PC-9 (cell line): ENCODE measurements around the gene VCL. TPM values are rescaled to one million over a fixed set of nuclear protein-coding genes. Genes with fewer than 3 reads are reported as not detected.

ENCODE experiments used
- BruUV-seq: library from RNA; stranded (reverse); fragments of 400-500 nt; replicated peaks from 2 replicates; lab custom pipeline; 2021; lab: Mats Ljungman, UMichigan
- CTCF ChIA-PET: fragments of 300-600 bp; sonication (Branson Sonifier 250); formaldehyde crosslinking; loops from one replicate; lab custom pipeline; 2022; ENCODE audit warnings: antibody characterized with exemption; lab: Charles Lee
- POLR2A ChIA-PET: fragments of 300-600 bp; sonication (Branson Sonifier 250); formaldehyde crosslinking; loops from one replicate; lab custom pipeline; 2022; ENCODE audit warnings: antibody characterized with exemption; ENCODE audit not compliant: unreplicated experiment; lab: Charles Lee
- DNase-seq, 2 experiments: peaks; one replicate each; pipeline versions ENCODE4 v3.0.0 to v3.0.0-alpha.2; 2015 to 2022; ENCODE audit warnings: mixed read lengths in 1 of 2
- H2AFZ ChIP-seq: fragments of 200-600 bp; sonication (generic); 2 replicates; pipeline ENCODE4 v1.8.1; 2017; ENCODE audit warnings: antibody characterized with exemption
- H3F3A ChIP-seq: fragments of 200-600 bp; sonication (generic); 2 replicates; pipeline ENCODE4 v1.8.1; 2017; ENCODE audit warnings: antibody characterized with exemption, mild to moderate bottlenecking, low read depth; ENCODE audit not compliant: insufficient read depth
- H3K27ac ChIP-seq: fragments of 200-600 bp; sonication (generic); 2 replicates; pipeline ENCODE4 v1.6.1; 2016; ENCODE audit warnings: mixed run types
- H3K27me3 ChIP-seq: fragments of 200-600 bp; sonication (generic); 2 replicates; pipeline ENCODE4 v1.6.1; 2016; ENCODE audit warnings: low read depth, mixed run types; ENCODE audit not compliant: insufficient read depth
- H3K36me3 ChIP-seq: fragments of 200-600 bp; sonication (generic); 2 replicates; pipeline ENCODE4 v1.6.1; 2016; ENCODE audit warnings: low read depth, mixed run types
- H3K4me1 ChIP-seq: fragments of 200-600 bp; sonication (generic); replicated peaks from 2 replicates; pipeline ENCODE4 v1.6.1; 2016; ENCODE audit warnings: mixed run types; ENCODE audit not compliant: insufficient read depth
- H3K4me2 ChIP-seq: fragments of 200-600 bp; sonication (generic); 2 replicates; pipeline ENCODE4 v1.6.1; 2017; ENCODE audit warnings: mixed run types
- H3K4me3 ChIP-seq: fragments of 200-600 bp; sonication (generic); 2 replicates; pipeline ENCODE4 v1.6.1; 2016; ENCODE audit warnings: mixed run types
- H3K79me2 ChIP-seq: fragments of 200-600 bp; sonication (generic); 2 replicates; pipeline ENCODE4 v1.6.1; 2017; ENCODE audit warnings: low read depth, mixed run types
- H3K9me2 ChIP-seq: fragments of 200-600 bp; sonication (generic); 2 replicates; pipeline ENCODE4 v1.8.1; 2017; ENCODE audit warnings: mild to moderate bottlenecking; ENCODE audit not compliant: insufficient read depth
- H3K9me3 ChIP-seq: fragments of 200-600 bp; sonication (generic); 2 replicates; pipeline ENCODE4 v1.8.1; 2016; ENCODE audit warnings: low read depth; ENCODE audit not compliant: insufficient read depth
- H4K20me1 ChIP-seq: fragments of 200-600 bp; sonication (generic); 2 replicates; pipeline ENCODE4 v1.8.1; 2017; ENCODE audit not compliant: insufficient read depth
- EZH2 ChIP-seq: fragments of 200-600 bp; sonication (generic); IDR thresholded peaks from 2 replicates; pipeline ENCODE4 v1.8.0; 2017; ENCODE audit warnings: antibody characterized with exemption, low read depth
- intact Hi-C: fragments of 100-400 bp; cut with micrococcal nuclease; formaldehyde crosslinking; loops from one replicate; pipeline ENCODE4 v1.10.0; 2022; ENCODE audit not compliant: unreplicated experiment
- total RNA-seq: library from RNA; stranded (reverse); gene quantifications from 2 replicates; pipeline ENCODE4 v1.2.3, GENCODE V29; 2021
- TF ChIP-seq, protein P1 (sequence below): fragments of 200-600 bp; sonication (generic); conservative IDR thresholded peaks from 2 replicates; pipeline ENCODE4 v1.6.1; 2017; ENCODE audit warnings: mixed run types, antibody characterized with exemption, mild to moderate bottlenecking, moderate library complexity

The VCL gene
- total RNA-seq, 1 experiment from 2014 or later, result 208 TPM

DNA sequence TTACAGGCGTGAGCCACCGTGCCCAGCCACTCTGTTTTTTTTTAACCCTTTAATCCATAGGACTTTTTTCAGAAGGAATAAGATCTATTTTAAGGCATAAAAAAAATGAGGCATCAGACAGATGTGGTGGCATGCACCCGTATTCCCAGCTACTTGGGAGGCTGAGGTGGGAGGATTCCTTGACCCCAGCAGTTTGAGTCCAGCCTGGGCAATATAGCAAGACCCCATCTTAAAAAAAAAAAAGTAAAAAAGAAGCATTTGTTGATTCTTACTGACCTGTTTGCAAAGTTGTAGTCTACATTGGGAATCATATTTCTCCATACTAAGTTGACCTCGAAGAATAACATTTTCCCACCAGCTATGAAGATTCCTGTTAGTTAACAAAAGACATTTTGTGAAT lies 38.6 kb downstream of the VCL start:
- Histone ChIP-seq H3K36me3 (0 out of 2 replicates have a peak, but pooled peaks cover 12% of the 10 kb centered on the region), H3K9me3 (no peaks in the 10 kb centered on the region), H3K4me3 (no peak overlapping the region), H3K4me2 (no peak overlapping the region), H3K79me2 (peaks cover 74% of the 10 kb centered on the region), H3K9me2 (no peaks in the 10 kb centered on the region), H3K27ac (no peak overlapping the region), H4K20me1 (peaks cover 11% of the 10 kb centered on the region; the same call in 1 of the 2 replicates), H3K4me1 (no peaks in the 10 kb centered on the region), H3K27me3 (no peaks in the 10 kb centered on the region), H2AFZ (no peak overlapping the region), H3F3A (peaks cover 65% of the 10 kb centered on the region)
- ChIA-PET POLR2A (no interaction called here), CTCF (no interaction called here)
- TF ChIP-seq, protein P1, sequence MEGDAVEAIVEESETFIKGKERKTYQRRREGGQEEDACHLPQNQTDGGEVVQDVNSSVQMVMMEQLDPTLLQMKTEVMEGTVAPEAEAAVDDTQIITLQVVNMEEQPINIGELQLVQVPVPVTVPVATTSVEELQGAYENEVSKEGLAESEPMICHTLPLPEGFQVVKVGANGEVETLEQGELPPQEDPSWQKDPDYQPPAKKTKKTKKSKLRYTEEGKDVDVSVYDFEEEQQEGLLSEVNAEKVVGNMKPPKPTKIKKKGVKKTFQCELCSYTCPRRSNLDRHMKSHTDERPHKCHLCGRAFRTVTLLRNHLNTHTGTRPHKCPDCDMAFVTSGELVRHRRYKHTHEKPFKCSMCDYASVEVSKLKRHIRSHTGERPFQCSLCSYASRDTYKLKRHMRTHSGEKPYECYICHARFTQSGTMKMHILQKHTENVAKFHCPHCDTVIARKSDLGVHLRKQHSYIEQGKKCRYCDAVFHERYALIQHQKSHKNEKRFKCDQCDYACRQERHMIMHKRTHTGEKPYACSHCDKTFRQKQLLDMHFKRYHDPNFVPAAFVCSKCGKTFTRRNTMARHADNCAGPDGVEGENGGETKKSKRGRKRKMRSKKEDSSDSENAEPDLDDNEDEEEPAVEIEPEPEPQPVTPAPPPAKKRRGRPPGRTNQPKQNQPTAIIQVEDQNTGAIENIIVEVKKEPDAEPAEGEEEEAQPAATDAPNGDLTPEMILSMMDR, result no peak
- no peak for TF ChIP-seq EZH2
- intact Hi-C loops, result no loop called here
- DNase-seq, result no peak
- no TSS peak for BruUV-seq

- ChIA-PET POLR2A (no interaction called here), CTCF (interaction anchor here (0.6 kb wide), 2 partner anchors 12 kb away, joined by 3 to 7 read pairs; no protein-coding TSS in a partner anchor)
- H3K79me2 ChIP-seq, result peaks cover 72% of the 10 kb centered on the region
- TF ChIP-seq EZH2, result no peak
- TF ChIP-seq, protein P1, result no peak
- BruUV-seq, result no TSS peak
- DNase-seq, result no peak
- no peaks in the 10 kb centered on the region for H3K9me2 ChIP-seq
- no peak overlapping the region for H2AFZ ChIP-seq
- H3K27ac ChIP-seq, result no peak overlapping the region
- H3F3A ChIP-seq, result peaks cover 55% of the 10 kb centered on the region
- H3K4me2 ChIP-seq, result no peak overlapping the region
- peaks cover 27% of the 10 kb centered on the region for H3K36me3 ChIP-seq
- no peak overlapping the region for H3K4me3 ChIP-seq
- no peaks in the 10 kb centered on the region for H3K27me3 ChIP-seq
- no peaks in the 10 kb centered on the region for H3K9me3 ChIP-seq
- intact Hi-C loops, result no loop called here
- H3K4me1 ChIP-seq, result no peaks in the 10 kb centered on the region
- no peaks in the 10 kb centered on the region for H4K20me1 ChIP-seq
Measured at GRCh38 chr10:74039561-74040145, 41.7 kb downstream of the VCL start.

DNA sequence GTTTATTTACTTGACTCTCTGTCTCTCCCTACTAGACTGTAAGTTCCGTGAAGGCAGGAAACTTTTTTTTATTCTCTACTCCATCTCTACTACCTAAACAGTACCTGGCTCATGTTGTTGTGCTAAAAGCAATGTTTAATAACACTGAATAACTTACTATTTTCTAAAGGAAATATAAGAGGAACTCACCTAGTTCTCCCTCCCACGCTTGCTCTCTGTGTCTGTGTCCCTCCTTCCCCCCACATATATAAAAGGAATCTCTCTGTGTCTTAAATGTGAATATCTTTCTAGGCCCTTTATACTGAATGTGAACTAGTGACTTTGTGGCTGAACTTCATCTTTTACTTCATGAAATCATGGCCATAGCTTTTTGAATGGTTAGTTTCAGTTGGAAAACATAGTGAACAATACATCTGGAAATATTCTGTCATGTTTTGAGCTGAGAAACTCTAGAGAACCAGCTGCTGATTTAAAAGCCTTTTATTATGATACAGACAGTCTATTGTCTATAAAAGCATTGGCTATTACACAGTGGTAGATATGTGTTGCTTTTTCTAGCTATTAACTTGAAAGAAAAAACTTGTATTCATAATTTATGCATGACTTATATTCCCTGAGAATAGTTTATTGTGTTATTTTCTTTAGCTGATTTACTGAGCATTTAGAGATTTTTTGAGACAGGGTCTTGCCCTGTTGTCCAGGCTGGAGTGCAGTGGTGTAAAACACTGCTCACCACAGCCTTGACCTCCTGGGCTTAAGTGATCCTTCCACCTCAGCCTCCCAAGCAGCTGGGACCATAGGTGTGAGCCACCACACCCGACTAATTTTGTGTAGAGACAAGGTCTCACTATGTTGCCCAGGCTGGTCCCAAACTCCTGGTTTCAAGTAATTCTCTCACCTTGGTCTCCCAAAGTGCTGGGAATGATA lies 42.5 kb downstream of the VCL start:
- Histone ChIP-seq H3K79me2 (peaks cover 71% of the 10 kb centered on the region), H2AFZ (no peak overlapping the region), H3K4me1 (no peaks in the 10 kb centered on the region), H3K27ac (no peak overlapping the region; the same call in 1 of the 2 replicates), H3K9me3 (no peaks in the 10 kb centered on the region), H4K20me1 (no peaks in the 10 kb centered on the region), H3F3A (peaks cover 54% of the 10 kb centered on the region), H3K4me3 (no peak overlapping the region), H3K36me3 (peaks cover 32% of the 10 kb centered on the region), H3K27me3 (no peaks in the 10 kb centered on the region), H3K9me2 (no peaks in the 10 kb centered on the region), H3K4me2 (no peak overlapping the region)
- no peak for DNase-seq
- TF ChIP-seq, protein P1, result no peak
- TF ChIP-seq EZH2, result no peak
- CTCF ChIA-PET, result interaction anchor here (0.6 kb wide), 1 partner anchor 11 kb away, joined by 3 read pairs; no protein-coding TSS in a partner anchor
- BruUV-seq, result no TSS peak
- POLR2A ChIA-PET, result interaction anchor here (0.5 kb wide), 1 partner anchor 41 kb away, joined by 3 read pairs; no protein-coding TSS in a partner anchor
- intact Hi-C loops, result no loop called here
